T-helper 1 cell treated with Interleukin-12 subunit alpha and Interleukin-12 subunit beta and Interleukin-4 antibody, amounts not matched to agents 30 ng/mL and 1 ng/mL, for 36 hours (primary cell): ENCODE results near the gene NLGN1. TPM values are rescaled to one million over a fixed set of nuclear protein-coding genes. Genes with fewer than 3 reads are reported as not detected.

Source experiments
- intact Hi-C: fragments of 100-400 bp; cut with micrococcal nuclease; formaldehyde crosslinking; loops from one replicate; pipeline ENCODE4 v1.15.1; 2024
- total RNA-seq: library from RNA; stranded (reverse); gene quantifications from 2 replicates; pipeline ENCODE4 v1.2.3, GENCODE V29; 2022

Gene NLGN1
- total RNA-seq, 1 donor from 2014 or later, result not detected

DNA sequence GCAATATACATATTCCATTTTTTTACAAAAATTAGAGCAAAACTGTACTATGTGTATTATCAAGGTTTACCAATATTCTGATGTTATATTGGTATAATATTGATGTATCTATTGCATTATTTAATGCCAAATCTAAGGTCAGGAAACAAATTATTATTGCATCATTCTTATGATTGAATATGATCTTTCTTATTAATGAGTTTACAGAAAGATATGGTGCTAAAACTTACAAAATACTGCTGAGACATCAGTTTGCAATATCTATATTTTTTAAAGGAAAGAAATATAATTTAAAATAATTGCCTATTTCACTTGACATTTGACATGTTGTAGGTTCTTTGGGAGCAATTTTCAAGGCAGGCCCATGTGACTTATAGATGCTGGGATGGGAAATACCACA, 357.6 kb downstream of the NLGN1 start:
- intact Hi-C loops, result no loop called here

DNA sequence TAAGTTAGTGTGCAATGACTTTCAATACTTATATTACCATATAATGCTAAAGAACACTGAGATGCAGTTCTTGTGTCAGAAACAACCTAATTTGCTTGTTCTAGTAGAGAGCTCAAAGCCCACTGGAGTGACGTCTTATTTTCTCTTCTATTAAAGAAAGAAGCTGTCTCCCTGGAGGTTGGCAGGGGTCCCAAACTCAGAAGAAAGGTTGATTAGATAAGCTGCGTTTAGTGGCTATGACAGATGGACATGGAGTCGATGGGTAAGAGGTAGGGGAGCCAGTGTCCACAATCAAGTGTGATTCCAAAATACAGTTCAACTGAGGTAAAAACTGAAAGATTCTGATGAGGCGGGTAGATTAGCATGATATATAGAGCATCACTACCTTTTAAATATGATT, 363.6 kb downstream of the NLGN1 start:
- intact Hi-C loops, result no loop called here

DNA sequence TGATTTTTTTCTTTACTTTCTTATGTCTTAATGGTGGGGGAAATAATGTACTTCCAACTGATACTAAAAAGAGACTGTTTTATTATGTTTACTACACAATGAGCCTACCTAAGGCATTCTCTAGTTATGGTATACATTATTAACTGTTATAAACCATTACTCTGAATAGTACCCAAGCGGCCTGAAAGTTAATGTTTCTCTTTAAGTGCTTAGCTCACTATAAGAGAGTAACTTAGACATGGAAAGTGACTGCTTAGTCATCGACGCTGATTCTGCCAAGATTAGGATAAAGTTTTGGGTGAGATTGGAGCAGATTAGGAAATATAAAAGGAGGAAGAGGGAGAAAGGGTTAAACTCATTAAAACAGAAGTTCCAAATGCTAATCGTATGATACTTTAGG, 365.0 kb downstream of the NLGN1 start:
- intact Hi-C loops, result no loop called here

DNA sequence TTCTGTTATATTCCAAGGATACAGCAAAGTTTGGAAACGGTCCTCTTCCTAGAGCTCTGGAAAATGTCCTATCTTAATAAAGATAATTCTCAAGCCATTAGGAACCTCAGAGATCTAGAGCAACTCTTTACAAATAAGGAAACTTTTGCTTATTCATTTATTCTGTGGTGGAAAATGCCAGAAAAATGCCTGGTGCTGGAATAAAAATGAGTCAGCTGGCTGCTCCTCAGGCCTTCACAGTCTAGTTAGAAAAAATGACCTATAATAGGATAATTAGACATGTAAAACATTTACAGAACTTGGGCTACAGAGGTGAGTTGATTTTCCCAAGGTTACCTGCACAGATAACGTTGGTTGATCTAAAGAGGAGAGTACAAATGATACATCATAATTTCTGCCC, 372.5 kb downstream of the NLGN1 start:
- intact Hi-C loops, result no loop called here

DNA sequence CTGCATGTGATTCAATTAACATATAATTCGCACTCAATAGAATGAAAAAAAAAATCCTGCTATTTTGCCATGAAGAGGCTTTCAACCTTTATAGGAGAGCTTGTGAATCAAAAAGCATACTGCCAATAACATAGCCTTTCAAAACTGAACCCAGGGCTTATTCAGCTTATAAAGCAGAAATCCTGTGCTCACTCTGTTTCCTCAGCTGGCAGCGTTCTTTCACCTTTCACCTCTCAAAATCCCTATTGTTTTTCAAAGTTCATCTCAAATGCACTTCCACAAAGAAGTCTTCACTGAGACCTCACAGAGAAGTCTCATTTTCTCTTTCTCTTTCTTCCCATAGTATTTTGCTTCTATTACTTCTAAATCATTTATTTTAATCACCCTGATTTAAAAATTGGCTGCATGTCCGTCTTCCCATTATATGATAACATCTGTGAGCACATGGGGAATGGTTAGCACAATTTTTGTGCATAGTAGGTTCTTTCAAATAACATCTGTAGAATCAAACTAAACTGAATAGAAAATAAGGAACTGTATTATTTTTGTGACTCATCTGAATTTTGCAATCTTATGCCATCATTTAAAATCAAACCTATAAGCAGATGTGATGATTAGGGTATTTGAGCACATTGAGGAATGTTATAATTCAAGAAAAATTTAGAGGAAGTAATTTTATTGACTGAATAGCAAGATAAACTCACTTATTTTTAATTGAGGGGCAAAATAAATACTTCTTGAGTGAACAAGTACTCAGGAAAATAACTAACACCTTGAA, 373.4 kb downstream of the NLGN1 start:
- intact Hi-C loops, result no loop called here

DNA sequence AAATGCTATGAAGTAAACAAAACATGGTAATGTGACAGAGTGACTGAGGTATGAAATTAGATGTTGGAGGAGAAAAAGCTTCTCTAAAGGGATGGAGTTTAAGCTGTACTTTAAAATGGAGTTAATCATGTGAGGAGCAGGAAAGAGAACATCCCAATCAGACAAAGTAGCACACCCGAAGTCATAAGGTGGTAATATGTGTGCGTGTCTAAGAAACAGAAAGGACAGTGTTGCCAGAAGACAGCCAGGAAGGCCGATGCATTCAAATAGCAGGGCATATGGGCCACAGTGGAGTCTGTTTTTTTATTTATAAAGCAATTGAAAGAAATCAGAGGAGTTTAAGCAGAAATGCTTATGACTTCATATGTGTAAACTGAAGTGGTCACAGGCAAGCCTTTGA, 376.3 kb downstream of the NLGN1 start:
- intact Hi-C loops, result no loop called here

DNA sequence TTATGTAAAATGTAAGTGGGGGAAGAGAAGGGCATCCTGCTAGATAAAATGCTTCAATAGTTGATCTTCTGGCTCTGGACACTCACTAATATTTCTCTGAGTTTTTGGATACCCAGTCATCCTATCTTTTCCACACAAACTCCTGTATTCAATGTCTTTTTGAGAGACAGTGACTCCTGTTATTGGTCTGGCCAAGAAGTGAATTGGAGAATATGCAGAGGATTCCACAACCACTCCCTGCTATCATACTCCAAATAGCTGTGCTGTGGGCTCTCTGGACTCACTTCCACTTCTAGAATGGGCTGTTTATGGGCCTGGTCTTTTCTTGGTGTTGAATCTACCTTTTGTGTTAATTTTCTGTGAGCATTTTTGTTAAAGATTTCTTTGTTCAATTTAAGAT, 376.8 kb downstream of the NLGN1 start:
- intact Hi-C loops, result no loop called here

DNA sequence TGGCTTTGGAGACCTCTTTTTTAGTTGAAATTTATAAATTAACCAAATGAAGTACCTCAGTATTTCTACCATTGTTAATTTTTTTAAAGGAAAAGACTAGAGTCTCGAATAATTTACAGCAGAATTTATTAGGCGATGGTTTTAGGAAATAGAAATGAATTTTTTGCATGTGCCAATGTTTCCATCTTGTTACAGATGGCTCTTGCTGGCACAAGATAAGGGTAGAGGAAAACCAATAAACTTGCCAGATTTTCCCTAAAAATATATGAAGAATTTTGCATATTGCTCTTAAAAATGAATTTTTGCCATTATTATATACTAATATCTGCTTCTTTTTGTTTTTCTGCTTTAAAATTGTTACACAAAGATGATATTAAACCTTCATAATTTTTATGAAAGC, 380.7 kb downstream of the NLGN1 start:
- intact Hi-C loops, result no loop called here

DNA sequence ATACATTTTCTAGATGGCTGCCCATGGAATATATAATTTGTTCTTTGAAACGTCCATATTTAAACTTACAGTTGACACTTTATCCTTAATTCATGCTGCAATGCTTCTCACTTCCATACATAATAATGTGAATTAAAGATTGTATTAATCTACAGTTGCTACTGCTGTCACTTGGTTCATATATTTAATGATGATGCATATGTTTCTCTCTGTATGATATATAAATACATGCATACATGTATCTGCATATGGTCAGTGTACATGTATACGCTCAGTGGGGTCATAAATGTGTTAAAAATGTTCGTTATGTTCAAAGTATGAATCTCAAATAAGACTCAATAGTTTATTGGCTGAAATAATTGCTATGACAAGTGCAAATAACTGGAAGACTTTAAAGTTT, 382.5 kb downstream of the NLGN1 start:
- intact Hi-C loops, result no loop called here

DNA sequence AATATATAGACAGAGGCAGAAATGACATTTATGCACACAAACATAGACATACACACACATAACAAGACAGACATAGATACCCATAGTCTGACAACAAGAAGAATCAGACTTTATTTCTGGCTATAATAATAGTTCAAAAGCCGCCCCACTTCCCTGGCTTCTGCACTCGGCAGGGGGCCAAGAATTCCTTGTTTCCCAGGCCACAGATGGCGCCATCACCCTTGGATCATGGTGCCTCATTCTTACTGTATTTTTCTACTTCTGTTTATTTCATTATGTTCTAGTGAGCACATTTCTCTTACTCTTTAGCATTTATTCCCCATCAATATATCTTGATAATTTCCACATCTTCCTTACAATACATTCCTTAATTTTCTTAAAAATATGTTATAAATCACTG, 387.5 kb downstream of the NLGN1 start:
- intact Hi-C loops, result no loop called here

DNA sequence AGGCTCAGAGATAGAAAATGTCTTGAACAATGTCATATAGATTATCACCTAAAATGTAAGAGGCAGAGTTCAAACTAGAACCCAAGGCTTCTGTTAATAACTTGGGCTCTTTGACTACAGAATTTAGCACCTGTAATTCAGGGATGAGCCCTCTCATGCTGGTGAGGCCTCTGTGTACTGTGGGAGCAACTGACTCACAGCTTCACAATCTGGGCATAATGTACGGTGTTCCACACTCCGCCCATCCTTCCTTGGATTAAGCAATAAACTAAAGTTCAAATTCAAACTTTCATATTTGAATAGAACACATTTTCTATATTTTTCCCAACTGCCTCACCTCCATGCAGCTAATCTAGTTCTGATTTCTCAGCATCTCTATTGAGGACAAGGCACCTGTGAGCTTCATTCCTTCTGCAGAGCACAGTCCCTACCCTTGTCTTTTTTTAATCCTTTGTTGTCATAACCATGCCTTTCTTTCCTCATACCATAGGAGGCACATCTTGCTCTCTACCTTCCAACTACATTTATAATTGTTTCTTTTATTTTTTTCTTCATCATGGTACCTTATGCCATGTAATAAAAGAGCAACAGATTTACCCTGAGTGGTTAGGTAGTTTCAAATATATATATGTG, 392.1 kb downstream of the NLGN1 start:
- intact Hi-C loops, result no loop called here

DNA sequence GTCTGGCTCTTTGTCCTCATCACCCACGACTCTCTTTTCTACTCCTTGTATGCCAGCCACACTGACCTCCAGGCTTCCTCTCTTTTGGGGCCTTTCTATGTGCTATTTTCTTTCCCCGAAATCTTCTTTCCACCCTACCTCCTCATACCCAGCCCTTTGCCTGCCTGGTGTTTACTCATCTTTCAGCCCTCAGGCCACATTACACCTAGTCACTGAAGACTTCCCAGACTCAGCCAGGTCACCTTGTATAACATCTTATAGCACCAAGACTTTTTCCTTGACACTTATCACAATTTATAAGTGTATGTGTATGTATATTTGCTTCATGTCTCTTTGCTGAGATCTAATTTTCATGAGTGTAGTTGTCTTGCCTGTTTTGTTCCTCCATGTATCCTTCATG, 396.4 kb downstream of the NLGN1 start:
- intact Hi-C loops, result no loop called here

DNA sequence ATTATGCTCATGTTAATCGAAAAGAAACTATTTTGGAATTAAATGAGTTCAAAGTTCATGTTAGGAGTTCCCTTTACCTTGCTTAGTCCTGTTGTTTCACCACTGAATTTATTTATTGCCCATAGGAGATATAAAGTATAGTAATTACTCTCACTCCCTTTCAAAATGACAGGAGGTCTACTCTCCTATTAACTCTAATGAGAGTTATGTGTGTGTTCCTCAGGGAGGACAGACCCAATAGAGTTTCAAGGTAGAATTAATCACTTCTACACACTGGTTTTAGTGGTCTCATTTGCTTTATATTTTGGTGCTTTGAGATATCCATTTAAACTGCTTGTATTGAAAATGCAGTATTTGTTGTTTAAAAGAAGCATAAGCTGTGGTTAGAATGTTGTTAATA, 398.9 kb downstream of the NLGN1 start:
- intact Hi-C loops, result no loop called here

DNA sequence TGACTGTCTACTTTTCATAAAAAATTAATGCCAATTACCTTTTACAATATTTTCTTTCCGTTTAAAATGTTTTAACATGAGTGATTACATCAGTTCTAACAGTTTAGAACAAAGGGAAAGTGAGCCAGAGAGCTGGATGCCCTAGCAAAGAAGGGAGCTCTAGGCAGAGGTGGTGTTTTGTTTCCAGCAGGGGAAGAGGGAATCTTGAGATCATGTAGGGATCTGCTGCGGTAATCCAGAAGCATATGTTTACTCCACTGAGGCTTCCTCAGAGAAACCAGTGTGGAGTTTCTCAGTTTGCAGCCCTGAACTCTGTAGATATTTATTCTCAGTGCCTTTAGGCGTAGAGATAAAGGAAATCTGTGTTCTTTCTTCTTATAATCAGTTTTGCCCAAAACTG, 399.3 kb downstream of the NLGN1 start:
- intact Hi-C loops, result no loop called here

DNA sequence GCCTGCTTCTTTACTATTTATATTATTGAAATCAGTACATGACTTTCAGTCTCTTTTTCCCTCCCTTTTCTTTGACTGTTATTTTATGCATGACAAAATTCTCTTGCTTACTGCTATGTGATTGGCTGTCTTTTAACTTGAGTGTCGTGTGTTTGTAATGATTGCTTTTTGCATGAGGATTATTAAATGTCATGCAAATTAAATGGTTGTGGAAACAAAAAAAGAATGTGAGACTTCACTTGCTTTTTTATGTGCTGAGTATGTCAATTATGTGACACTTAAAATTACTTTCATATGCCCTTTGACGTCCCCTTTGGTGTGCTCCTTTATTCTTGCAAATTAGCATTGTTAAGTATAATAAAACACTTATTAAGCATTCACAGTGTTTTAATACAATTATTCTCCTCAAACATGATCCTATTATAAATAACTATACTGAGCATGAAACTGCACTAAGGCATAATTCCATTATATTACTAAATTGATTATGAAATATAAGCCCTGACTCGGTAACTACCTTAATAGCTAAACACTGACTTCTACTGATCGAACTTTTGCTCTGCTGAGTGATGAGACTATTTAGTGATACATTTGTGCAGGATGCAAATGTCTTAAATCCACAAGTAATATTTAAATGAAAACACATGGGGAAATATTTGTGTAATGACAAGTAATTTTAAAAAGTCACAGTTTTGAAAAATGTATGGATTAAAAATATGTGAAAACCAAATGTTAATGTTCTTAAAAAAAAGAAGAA, 401.7 kb downstream of the NLGN1 start:
- intact Hi-C loops, result no loop called here

DNA sequence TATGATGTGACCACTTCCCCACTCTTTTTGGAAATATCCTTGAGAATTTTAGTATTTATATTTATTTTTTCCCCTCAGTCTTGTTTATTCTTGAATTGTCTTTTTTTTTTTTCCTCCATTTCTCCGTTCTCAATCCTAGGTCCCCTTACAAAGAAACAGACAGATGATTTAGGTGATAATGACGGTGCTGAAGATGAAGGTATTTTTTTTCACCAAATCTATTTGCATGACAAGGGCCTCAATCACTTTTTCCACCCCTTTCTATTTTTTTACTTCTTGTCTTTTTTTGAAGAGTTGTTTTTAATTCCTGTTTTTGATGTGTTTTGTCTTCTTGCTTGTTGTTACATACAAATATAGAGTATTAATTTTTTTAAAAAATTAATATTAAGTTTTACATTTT, 402.6 kb downstream of the NLGN1 start:
- intact Hi-C loops, result no loop called here

DNA sequence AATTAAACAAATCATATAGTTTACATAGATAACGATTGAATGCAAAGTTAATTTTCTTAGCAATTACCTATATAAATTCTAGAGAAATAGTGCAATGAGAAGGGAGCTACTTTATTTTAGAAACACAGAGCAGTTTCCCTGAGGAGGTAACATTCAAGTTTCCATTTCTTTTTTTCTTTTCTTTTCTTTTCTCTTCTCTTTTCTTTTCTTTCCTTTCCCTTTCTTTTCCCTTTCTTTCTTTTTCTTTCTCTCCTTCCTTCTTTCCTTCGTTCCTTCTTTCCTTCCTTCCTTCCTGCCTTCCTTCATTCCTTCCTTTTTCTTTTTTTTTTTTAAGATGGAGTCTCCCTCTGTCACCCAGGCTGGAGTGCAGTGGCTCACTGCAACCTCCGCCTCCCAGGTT, 417.3 kb downstream of the NLGN1 start:
- intact Hi-C loops, result no loop called here

DNA sequence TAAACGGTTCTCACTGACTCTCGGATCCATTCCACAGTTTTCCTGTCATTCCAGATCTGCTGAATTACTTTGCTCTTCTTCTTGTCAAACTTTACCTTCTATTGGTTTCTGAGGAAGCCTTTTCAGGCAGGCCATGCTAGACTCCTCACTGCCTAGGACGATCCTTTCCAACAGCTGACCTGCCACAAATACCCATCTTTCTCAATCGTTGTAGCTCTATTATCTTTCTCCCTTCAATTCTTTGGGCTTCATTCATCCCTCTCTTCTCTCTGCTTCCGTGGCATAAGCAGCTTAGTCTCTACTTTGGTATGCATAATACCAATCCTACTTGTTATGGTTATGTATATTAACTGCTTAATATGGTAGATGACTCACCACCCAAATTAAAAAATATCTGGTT, 421.8 kb downstream of the NLGN1 start:
- intact Hi-C loops, result no loop called here

DNA sequence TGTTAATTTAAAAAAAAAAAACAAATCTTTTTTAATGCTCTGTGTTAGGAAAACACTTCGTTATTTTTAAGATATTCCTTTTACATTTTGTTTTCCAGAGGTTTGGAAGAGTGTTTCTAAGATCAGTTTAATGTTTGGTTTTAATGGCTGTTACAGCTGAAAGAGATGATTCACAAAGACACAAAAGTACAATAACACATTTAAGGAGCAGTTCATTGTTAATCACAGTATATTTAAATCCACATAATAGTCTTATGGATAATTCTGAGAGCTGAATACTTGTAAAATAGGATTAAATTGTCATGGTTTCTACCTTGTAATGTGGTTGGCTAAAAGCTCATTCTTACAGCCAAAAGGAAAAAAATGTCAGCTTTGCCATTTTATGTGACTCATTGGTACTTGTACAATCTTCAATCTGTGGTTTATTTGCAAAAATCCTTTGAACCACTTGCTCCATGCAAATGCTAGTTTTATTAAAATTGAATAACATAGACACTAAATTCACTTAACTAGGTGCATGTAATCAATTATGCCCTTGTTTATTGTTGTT, 426.4 kb downstream of the NLGN1 start:
- intact Hi-C loops, result no loop called here

DNA sequence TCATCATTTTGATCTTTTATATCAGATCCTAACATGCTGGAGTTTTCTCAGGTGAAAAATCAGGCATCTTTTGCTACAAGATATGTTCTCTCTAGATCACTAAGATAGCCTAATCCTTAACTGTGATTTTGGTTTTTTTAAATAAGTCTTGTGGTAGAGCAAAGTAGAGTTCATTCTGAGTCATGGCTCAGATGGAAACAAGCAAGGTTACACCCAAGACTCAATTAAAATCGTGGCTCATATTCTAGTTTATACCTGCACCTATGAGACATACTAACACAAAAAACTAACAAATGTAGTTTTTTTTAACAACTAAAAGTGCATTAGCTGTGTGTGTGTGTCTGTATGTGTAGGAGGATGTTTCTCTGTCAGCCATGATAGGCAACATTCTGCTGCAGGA, 428.2 kb downstream of the NLGN1 start:
- intact Hi-C loops, result no loop called here

DNA sequence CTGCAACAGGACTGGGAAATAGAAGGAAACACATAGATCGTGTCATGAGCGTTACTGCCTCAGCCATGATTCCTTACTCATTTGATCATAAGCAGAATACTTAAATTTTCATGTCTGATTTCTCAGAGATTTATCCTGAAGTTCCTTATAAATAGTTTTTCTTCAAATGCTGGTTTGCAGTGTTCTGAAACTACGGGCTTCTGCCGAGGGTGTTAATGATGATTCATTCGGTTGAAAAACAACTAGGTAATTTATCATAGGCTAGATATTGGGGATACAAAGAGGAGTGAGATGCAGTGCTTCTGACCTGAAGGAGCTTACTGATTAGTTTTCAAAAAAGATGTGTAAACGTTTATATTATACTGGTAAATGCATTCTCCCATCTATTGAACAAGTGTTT, 428.9 kb downstream of the NLGN1 start:
- intact Hi-C loops, result no loop called here

DNA sequence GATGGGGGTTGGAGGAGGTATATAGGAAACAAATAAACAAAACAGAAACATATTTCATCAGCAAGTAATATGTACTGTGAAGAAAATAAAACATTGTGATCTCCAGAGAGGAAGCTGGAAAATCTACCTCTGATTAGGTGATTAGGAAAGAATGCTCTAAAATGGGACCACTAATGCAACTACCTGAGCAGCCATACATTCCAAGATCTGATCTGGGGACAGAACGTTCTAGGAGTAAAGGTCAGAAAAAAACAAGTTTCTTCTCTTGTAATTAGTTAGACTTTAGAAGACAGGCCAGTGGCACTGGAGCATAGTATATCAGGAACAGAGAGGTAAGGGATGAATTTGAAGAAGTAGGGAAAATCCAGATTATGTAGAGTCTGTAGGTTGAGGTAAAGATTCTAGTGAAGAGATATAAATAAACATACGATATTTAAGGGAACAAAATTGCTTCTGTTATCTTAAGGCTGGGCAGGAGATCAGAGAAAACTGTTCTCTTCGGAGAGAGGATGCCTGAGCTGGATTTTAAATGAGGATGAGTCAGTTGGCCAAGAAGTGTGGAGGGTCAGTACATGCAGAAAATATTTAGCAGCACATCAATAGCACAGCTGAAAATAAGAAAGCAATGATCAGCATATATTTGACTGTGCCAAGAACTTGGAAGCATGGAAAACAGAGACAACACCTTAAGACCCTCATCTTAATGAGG, 429.5 kb downstream of the NLGN1 start:
- intact Hi-C loops, result no loop called here
